Gastrocnemius medialis (tissue), 4 donors: Measurements from ENCODE around the gene DPAGT1.

Experiments used
- POLR2A ChIP-seq, 2 donors: fragments of 450-650 bp; IDR thresholded peaks; one replicate each; pipeline ENCODE4 v1.6.1; 2017; ENCODE audit warnings: antibody characterized with exemption in 2 of 2, mild to moderate bottlenecking in 2 of 2, moderate library complexity in 2 of 2
- TF ChIP-seq, protein P1 (sequence below), 5 experiments: fragments of 450-650 bp in 3 of 5; fragments of 200-600 bp in 2 of 5; sonication (generic) in 2 of 5; IDR thresholded peaks in 4 of 5; conservative IDR thresholded peaks in 1 of 5; 1 replicate in 4 of 5; 2 replicates in 1 of 5; pipeline ENCODE4 v1.5.1; 2016 to 2019; ENCODE audit warnings: antibody characterized with exemption in 5 of 5, mild to moderate bottlenecking in 3 of 5, moderate library complexity in 3 of 5

DNA sequence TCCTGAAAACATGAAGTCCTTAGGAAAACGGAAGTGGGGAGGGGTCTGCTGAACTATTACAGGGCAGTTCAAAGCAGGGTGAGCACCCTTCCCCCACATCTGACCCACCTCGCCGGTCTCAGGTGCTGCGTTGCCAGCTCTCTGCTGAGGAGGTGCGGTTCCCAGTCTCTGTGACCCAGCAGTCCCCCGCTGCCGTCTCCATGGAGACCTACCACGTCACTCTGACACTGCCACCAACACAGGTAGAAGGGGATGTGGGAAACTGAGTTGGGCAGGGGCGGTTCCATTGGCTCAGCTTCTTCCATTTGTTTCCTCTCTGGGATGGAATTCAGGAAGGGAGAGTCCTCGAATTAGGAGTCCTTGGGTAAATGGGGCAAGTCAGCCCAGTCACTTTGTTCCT lies 8.8 kb upstream of the DPAGT1 start:
- TF ChIP-seq POLR2A (IDR thresholded peaks at IDR 0.05), result no peak
- TF ChIP-seq, protein P1, sequence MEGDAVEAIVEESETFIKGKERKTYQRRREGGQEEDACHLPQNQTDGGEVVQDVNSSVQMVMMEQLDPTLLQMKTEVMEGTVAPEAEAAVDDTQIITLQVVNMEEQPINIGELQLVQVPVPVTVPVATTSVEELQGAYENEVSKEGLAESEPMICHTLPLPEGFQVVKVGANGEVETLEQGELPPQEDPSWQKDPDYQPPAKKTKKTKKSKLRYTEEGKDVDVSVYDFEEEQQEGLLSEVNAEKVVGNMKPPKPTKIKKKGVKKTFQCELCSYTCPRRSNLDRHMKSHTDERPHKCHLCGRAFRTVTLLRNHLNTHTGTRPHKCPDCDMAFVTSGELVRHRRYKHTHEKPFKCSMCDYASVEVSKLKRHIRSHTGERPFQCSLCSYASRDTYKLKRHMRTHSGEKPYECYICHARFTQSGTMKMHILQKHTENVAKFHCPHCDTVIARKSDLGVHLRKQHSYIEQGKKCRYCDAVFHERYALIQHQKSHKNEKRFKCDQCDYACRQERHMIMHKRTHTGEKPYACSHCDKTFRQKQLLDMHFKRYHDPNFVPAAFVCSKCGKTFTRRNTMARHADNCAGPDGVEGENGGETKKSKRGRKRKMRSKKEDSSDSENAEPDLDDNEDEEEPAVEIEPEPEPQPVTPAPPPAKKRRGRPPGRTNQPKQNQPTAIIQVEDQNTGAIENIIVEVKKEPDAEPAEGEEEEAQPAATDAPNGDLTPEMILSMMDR (IDR thresholded peaks at IDR 0.05 in 4 of 5, conservative IDR thresholded peaks at IDR 0.05 in 1 of 5), result no peak
